ENCODE data around the gene SLC6A2. TPM values are rescaled to one million over a fixed set of nuclear protein-coding genes. Genes with fewer than 3 reads are reported as not detected.
"Not testable (repeated sequence)": the region's sequence is repeated elsewhere in the genome, so short reads cannot be mapped to it uniquely, and the experiment has no call there.

SLC6A2 gene
- polyA plus RNA-seq (2011; rRNA removed) (not detected in 2 replicates), polyA minus RNA-seq (2011; rRNA and poly(A)+ RNA removed) (not detected in 2 replicates)

DNA sequence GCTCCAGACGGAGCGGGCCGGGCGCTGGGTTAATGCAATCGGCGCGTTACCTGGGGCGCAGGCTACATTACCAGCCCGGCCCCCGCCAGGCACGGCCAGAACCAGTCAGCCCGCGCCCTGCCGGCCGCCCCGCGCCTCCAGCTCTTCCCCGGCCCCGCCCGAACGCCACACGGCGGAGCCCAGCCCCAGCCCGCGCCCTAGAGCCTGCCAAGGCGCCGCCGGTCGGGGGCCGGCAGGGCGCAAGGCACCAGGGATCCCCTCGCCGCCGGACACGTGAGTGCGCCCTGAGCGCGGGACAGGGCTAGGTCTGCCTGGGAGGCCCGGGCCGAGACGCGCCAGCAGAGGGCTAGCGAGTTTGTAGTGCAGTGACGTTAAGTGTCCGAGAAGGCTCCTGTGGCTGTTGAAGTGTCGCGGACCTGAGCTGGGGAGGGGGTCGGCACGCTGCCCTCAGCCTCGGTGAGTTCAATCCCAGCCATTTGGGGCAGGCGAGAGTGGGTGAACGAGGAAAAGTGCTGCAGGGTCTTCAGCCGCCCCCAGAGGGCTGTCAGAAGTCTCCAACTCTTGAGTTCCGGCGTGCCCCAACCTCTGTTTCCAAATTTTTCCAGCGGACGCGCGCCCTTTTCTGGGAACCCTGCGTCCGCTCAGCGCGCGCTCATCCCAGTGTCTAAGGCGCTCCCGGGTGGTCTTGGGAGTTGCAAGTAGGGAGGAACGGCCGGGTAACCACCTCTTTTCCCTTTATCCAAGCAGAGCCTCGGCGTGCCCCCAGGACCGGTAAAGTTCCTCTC, at the start of gene SLC6A2:
Gene SLC6A2, plus strand, starts transcription at position 92 of the 785 bp plus-strand sequence. CDS start 707 bp downstream, outside the sequence.
- CTCF ChIA-PET, result interaction anchor here (0.8 kb wide), 1 partner anchor 45 kb away, joined by 3 read pairs; no protein-coding TSS in a partner anchor
- no peaks in the 10 kb centered on the region for H3K36me3 ChIP-seq (ENCODE audit: control insufficient read depth, insufficient read depth, low read length)
- DNase-seq (ENCODE audit: low read depth), result no peak
- H3K27me3 ChIP-seq (ENCODE audit: control insufficient read depth, insufficient read depth, low read length), result peaks cover 27% of the 10 kb centered on the region
- TF ChIP-seq, protein P1, sequence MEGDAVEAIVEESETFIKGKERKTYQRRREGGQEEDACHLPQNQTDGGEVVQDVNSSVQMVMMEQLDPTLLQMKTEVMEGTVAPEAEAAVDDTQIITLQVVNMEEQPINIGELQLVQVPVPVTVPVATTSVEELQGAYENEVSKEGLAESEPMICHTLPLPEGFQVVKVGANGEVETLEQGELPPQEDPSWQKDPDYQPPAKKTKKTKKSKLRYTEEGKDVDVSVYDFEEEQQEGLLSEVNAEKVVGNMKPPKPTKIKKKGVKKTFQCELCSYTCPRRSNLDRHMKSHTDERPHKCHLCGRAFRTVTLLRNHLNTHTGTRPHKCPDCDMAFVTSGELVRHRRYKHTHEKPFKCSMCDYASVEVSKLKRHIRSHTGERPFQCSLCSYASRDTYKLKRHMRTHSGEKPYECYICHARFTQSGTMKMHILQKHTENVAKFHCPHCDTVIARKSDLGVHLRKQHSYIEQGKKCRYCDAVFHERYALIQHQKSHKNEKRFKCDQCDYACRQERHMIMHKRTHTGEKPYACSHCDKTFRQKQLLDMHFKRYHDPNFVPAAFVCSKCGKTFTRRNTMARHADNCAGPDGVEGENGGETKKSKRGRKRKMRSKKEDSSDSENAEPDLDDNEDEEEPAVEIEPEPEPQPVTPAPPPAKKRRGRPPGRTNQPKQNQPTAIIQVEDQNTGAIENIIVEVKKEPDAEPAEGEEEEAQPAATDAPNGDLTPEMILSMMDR (IDR thresholded peaks at IDR 0.05; ENCODE audit: insufficient read depth, low read depth, low read length), result no peak
- POLR2A ChIA-PET, result no interaction called here
- H3K4me3 ChIP-seq (ENCODE audit: low read depth, low read length), result no peak within 1 kb of the TSS

DNA sequence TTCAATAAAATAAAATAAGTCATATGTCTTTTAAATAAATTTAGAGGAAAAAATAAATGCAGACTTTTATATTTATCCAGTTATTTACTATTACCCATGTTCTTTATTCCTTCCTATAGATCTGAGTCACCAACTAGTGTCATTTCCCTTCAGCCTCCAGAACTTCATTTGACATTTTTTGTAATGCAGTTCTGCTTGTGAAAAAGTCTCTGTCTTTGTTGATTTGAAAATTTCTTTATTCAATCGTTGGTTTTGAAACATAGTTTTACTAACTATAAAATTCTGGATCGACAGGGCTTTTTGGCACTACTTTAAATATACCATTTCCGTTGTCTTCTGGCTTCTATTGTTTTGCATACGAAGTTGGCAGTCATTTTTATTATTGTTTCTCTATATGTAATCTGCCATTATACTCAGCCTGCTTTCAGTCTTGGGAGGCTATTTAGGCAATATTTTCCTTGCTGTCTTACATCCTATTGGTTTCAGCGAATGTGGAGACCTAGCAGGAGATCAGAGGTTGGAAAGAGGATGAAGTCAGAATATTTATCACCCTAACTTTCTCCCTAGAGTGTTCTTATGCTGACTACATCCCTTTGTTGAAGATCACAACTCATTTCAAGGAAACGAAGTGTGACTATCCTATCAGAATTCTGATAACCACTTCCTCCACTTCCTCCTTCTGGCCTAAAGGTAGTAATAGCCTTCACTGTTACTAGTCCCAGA, 42.0 kb upstream of the SLC6A2 start:
- Histone ChIP-seq H3K27me3 (ENCODE audit: control insufficient read depth, insufficient read depth, low read length) (peaks cover 2% of the 10 kb centered on the region; the same call in 1 of the 2 replicates), H3K4me3 (ENCODE audit: low read depth, low read length) (no peak overlapping the region), H3K36me3 (ENCODE audit: control insufficient read depth, insufficient read depth, low read length) (no peaks in the 10 kb centered on the region)
- CTCF ChIA-PET, result no interaction called here
- no peak for DNase-seq (ENCODE audit: low read depth)
- POLR2A ChIA-PET, result no interaction called here
- TF ChIP-seq, protein P1 (IDR thresholded peaks at IDR 0.05; ENCODE audit: insufficient read depth, low read depth, low read length), result no peak

DNA sequence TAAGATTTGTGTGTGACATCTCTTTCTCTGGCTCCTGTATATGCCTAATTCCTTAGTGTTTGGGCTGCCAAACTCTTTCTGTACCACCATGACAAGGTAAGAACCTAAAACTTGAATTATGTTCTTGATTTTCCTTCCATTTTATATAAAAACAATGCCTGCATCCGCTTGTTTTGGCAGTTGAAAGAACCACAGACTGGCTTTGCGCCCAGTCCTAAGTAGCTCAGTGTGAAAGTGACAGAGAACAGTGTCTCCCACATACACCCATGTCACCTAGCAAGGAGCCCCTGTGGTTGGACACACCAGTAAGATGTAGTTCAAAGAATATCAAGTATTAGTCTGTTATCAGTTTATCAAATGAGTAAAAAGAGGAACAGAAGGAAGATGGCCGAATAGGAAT, 40.7 kb upstream of the SLC6A2 start:
- Histone ChIP-seq H3K36me3 (ENCODE audit: control insufficient read depth, insufficient read depth, low read length) (no peaks in the 10 kb centered on the region), H3K4me3 (ENCODE audit: low read depth, low read length) (no peak overlapping the region), H3K27me3 (ENCODE audit: control insufficient read depth, insufficient read depth, low read length) (peaks cover 2% of the 10 kb centered on the region; the same call in 1 of the 2 replicates)
- DNase-seq (ENCODE audit: low read depth), result no peak
- ChIA-PET POLR2A (no interaction called here), CTCF (interaction anchor here (1.2 kb wide), 1 partner anchor 150 kb away, joined by 3 read pairs; no protein-coding TSS in a partner anchor)
- TF ChIP-seq, protein P1 (IDR thresholded peaks at IDR 0.05; ENCODE audit: insufficient read depth, low read depth, low read length), result no peak

DNA sequence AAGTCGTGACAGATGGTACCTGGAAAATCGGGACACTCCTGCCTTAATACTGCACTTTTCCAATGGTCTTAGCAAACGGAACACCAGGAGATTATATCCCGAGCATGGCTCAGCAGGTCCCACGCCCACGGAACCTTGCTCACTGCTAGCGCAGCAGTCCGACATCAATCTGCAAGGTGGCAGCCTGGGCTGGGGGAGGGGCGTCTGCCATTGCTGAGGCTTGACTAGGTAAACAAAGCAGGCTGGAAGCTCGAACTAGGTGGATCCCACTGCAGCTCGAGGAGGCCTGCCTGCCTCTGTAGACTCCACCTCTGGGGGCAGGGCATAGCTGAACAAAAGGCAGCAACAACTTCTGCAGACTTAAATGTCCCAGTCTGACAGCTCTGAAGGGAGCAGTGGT, 40.1 kb upstream of the SLC6A2 start:
- H3K4me3 ChIP-seq (ENCODE audit: low read depth, low read length); H3K36me3 ChIP-seq (ENCODE audit: control insufficient read depth, insufficient read depth, low read length); DNase-seq (ENCODE audit: low read depth); H3K27me3 ChIP-seq (ENCODE audit: control insufficient read depth, insufficient read depth, low read length); POLR2A ChIA-PET: not testable (repeated sequence)
- CTCF ChIA-PET, result interaction anchor here (1.2 kb wide), 1 partner anchor 151 kb away, joined by 3 read pairs; no protein-coding TSS in a partner anchor

DNA sequence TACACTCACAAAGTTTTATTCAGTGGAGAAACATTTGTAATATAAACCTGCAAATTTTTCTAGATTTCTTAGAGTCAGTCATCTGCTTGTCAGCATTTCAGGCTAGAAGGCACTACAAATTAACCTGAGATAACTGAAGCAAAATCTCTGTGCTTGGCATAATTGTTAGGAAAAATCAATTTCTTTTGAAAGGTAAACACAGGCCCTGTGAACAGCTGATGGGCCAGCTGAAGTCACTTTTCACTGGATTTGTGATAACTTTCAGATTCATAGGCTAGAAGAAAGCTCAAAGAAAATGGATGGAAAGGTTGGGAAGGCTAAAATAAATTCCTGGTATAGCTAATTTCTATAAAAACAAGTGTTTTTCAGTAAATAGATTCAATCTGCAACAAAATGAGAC, 34.0 kb upstream of the SLC6A2 start:
- POLR2A ChIA-PET, result no interaction called here
- TF ChIP-seq, protein P1 (IDR thresholded peaks at IDR 0.05; ENCODE audit: insufficient read depth, low read depth, low read length), result no peak
- DNase-seq (ENCODE audit: low read depth), result no peak
- Histone ChIP-seq H3K27me3 (ENCODE audit: control insufficient read depth, insufficient read depth, low read length) (no peaks in the 10 kb centered on the region), H3K36me3 (ENCODE audit: control insufficient read depth, insufficient read depth, low read length) (no peaks in the 10 kb centered on the region), H3K4me3 (ENCODE audit: low read depth, low read length) (no peak overlapping the region)
- CTCF ChIA-PET, result no interaction called here

Measured in BJ (cell line).